ENCODE measurements around the gene ETNK1.

ETNK1 gene

GRCh38 chr12:22656831-22657230, 31.9 kb downstream of the ETNK1 start:
- TF ChIP-seq CTCF (IDR thresholded peaks at IDR 0.05; ENCODE audit: low read depth, low read length) = no peak
- no peak overlapping the region for H3K4me3 ChIP-seq (ENCODE audit: low read depth, low read length)

GRCh38 chr12:22657538-22657937, 32.6 kb downstream of the ETNK1 start:
- no peak overlapping the region for H3K4me3 ChIP-seq (ENCODE audit: low read depth, low read length)

GRCh38 chr12:22658214-22658613, 33.2 kb downstream of the ETNK1 start:
- no peak for TF ChIP-seq CTCF (IDR thresholded peaks at IDR 0.05; ENCODE audit: low read depth, low read length)
- H3K4me3 ChIP-seq (ENCODE audit: low read depth, low read length) = no peak overlapping the region

More at GRCh38 chr12:22657538-22657937, 32.6 kb downstream of the ETNK1 start:
- TF ChIP-seq CTCF (IDR thresholded peaks at IDR 0.05; ENCODE audit: low read depth, low read length) = no peak

- H3K4me3 ChIP-seq (ENCODE audit: low read depth, low read length) = no peak overlapping the region
- no peak for TF ChIP-seq CTCF (IDR thresholded peaks at IDR 0.05; ENCODE audit: low read depth, low read length)
Observed at GRCh38 chr12:22662356-22662755, 37.4 kb downstream of the ETNK1 start.

- TF ChIP-seq CTCF (IDR thresholded peaks at IDR 0.05; ENCODE audit: low read depth, low read length) = no peak
- H3K4me3 ChIP-seq (ENCODE audit: low read depth, low read length) = no peak overlapping the region
Observed at GRCh38 chr12:22665476-22665875, 40.5 kb downstream of the ETNK1 start.

GRCh38 chr12:22667122-22667521, 42.2 kb downstream of the ETNK1 start:
- H3K4me3 ChIP-seq (ENCODE audit: low read depth, low read length) = no peak overlapping the region
- TF ChIP-seq CTCF (IDR thresholded peaks at IDR 0.05; ENCODE audit: low read depth, low read length) = no peak

GRCh38 chr12:22668441-22668840, 43.5 kb downstream of the ETNK1 start:
- H3K4me3 ChIP-seq (ENCODE audit: low read depth, low read length) = no peak overlapping the region
- TF ChIP-seq CTCF (IDR thresholded peaks at IDR 0.05; ENCODE audit: low read depth, low read length) = no peak

All from WI38 (cell line).